NCI-H2029 treated with DMSO at 0.1 percent for 48 hours (cell line): ENCODE data around the gene UTF1.

Experiments
- DNase-seq: peaks from one replicate; lab custom pipeline; 2025; lab: John Stamatoyannopoulos, UW

The UTF1 gene

GRCh38 chr10:133196936-133197758, 32.9 kb upstream of the UTF1 start:
- DNase-seq, result no peak

- DNase-seq, result no peak
Observed at GRCh38 chr10:133197786-133198185, 32.2 kb upstream of the UTF1 start.

GRCh38 chr10:133198206-133198605, 31.8 kb upstream of the UTF1 start:
- no peak for DNase-seq

GRCh38 chr10:133198621-133199487, 31.2 kb upstream of the UTF1 start:
- DNase-seq, result no peak

GRCh38 chr10:133199488-133199885, 30.5 kb upstream of the UTF1 start:
- DNase-seq, result no peak

- no peak for DNase-seq
Observed at GRCh38 chr10:133199992-133200611, 29.9 kb upstream of the UTF1 start.

- no peak for DNase-seq
Observed at GRCh38 chr10:133200621-133201031, 29.4 kb upstream of the UTF1 start.

- DNase-seq, result no peak
Observed at GRCh38 chr10:133201151-133201947, 28.7 kb upstream of the UTF1 start.

- no peak for DNase-seq
Observed at GRCh38 chr10:133201948-133202725, 27.9 kb upstream of the UTF1 start.

- no peak for DNase-seq
Observed at GRCh38 chr10:133202778-133203651, 27.0 kb upstream of the UTF1 start.

- DNase-seq, result no peak
Observed at GRCh38 chr10:133203652-133204195, 26.3 kb upstream of the UTF1 start.

GRCh38 chr10:133204226-133205015, 25.6 kb upstream of the UTF1 start:
- no peak for DNase-seq

GRCh38 chr10:133205146-133205545, 24.9 kb upstream of the UTF1 start:
- no peak for DNase-seq

- DNase-seq, result no peak
Observed at GRCh38 chr10:133206356-133207040, 23.5 kb upstream of the UTF1 start.

- no peak for DNase-seq
Observed at GRCh38 chr10:133207041-133207600, 22.9 kb upstream of the UTF1 start.

- no peak for DNase-seq
Observed at GRCh38 chr10:133207627-133208026, 22.4 kb upstream of the UTF1 start.

GRCh38 chr10:133208466-133208865, 21.6 kb upstream of the UTF1 start:
- no peak for DNase-seq

- DNase-seq, result no peak
Observed at GRCh38 chr10:133209117-133209516, 20.9 kb upstream of the UTF1 start.
